PFSK-1 (cell line): ENCODE measurements around the gene MCTP1.

ENCODE experiments used
- FOXP2 ChIP-seq: optimal IDR thresholded peaks from 2 replicates; pipeline ENCODE3; 2011; ENCODE audit warnings: borderline replicate concordance, control low read depth, inconsistent platforms; ENCODE audit not compliant: insufficient read depth; ENCODE audit errors: extremely low read length, extremely low read depth
- POLR2AphosphoS5 ChIP-seq: IDR thresholded peaks from 2 replicates; pipeline ENCODE4 v1.6.1; 2012; ENCODE audit warnings: low read depth, mild to moderate bottlenecking, control low read depth, low read length, moderate library complexity
- SIN3A ChIP-seq: IDR thresholded peaks from 2 replicates; pipeline ENCODE4 v1.6.1; 2012; ENCODE audit warnings: mild to moderate bottlenecking, low read length, moderate library complexity, borderline replicate concordance; ENCODE audit not compliant: insufficient read depth
- TAF1 ChIP-seq: IDR thresholded peaks from 2 replicates; pipeline ENCODE4 v1.6.1; 2012; ENCODE audit warnings: low read length, control low read depth, borderline replicate concordance; ENCODE audit not compliant: insufficient read depth
- TF ChIP-seq, protein P1 (sequence below), 2 experiments: IDR thresholded peaks; 2 replicates each; pipeline versions ENCODE4 v1.6.1 to v1.8.0; 2011 to 2012; ENCODE audit warnings: low read depth in 2 of 2, low read length in 2 of 2, control low read depth in 1 of 2, inconsistent platforms in 1 of 2, mild to moderate bottlenecking in 1 of 2, moderate library complexity in 1 of 2; ENCODE audit not compliant: insufficient read depth in 1 of 2

- TF ChIP-seq, protein P1, sequence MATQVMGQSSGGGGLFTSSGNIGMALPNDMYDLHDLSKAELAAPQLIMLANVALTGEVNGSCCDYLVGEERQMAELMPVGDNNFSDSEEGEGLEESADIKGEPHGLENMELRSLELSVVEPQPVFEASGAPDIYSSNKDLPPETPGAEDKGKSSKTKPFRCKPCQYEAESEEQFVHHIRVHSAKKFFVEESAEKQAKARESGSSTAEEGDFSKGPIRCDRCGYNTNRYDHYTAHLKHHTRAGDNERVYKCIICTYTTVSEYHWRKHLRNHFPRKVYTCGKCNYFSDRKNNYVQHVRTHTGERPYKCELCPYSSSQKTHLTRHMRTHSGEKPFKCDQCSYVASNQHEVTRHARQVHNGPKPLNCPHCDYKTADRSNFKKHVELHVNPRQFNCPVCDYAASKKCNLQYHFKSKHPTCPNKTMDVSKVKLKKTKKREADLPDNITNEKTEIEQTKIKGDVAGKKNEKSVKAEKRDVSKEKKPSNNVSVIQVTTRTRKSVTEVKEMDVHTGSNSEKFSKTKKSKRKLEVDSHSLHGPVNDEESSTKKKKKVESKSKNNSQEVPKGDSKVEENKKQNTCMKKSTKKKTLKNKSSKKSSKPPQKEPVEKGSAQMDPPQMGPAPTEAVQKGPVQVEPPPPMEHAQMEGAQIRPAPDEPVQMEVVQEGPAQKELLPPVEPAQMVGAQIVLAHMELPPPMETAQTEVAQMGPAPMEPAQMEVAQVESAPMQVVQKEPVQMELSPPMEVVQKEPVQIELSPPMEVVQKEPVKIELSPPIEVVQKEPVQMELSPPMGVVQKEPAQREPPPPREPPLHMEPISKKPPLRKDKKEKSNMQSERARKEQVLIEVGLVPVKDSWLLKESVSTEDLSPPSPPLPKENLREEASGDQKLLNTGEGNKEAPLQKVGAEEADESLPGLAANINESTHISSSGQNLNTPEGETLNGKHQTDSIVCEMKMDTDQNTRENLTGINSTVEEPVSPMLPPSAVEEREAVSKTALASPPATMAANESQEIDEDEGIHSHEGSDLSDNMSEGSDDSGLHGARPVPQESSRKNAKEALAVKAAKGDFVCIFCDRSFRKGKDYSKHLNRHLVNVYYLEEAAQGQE (IDR thresholded peaks at IDR 0.05; ENCODE audit: insufficient read depth in 1 of 2, low read depth in 2 of 2, low read length in 2 of 2) = no peak
- no peak for TF ChIP-seq FOXP2
- TF ChIP-seq POLR2AphosphoS5 = no peak
- no peak for TF ChIP-seq SIN3A
- no peak for TF ChIP-seq TAF1
These were observed 209.8 kb downstream of the MCTP1 start for GRCh38 chr5:95075111-95075510.
